ENCODE results near the gene POMC.
A peak's percentile ranks its signal among the peaks of the same experiment; 100 is the strongest.
"Not testable (repeated sequence)": the region's sequence is repeated elsewhere in the genome, so short reads cannot be mapped to it uniquely, and the experiment has no call there.

POMC gene

GRCh38 chr2:25168256-25169072, at the start of gene POMC:
TSS of gene POMC (minus strand) at chr2:25168580. CDS start at chr2:25164772, 3,808 bp downstream.
- peak; percentile 9 for DNase-seq (ENCODE audit: low read depth)

GRCh38 chr2:25218100-25218499, 49.7 kb upstream of the POMC start:
- DNase-seq (ENCODE audit: low read depth): no peak

GRCh38 chr2:25215948-25216679, 47.7 kb upstream of the POMC start:
- peak; percentile 84 for DNase-seq (ENCODE audit: low read depth)

GRCh38 chr2:25215232-25215631, 46.9 kb upstream of the POMC start:
- DNase-seq (ENCODE audit: low read depth): no peak

GRCh38 chr2:25213229-25213628, 44.8 kb upstream of the POMC start:
- no peak for DNase-seq (ENCODE audit: low read depth)

- DNase-seq (ENCODE audit: low read depth): not testable (repeated sequence)
Observed at GRCh38 chr2:25210923-25211322, 42.5 kb upstream of the POMC start.

GRCh38 chr2:25207078-25207545, 38.7 kb upstream of the POMC start:
- DNase-seq (ENCODE audit: low read depth): no peak

- DNase-seq (ENCODE audit: low read depth): no peak
Observed at GRCh38 chr2:25204190-25204838, 35.9 kb upstream of the POMC start.

GRCh38 chr2:25202275-25202674, 33.9 kb upstream of the POMC start:
- no peak for DNase-seq (ENCODE audit: low read depth)

- no peak for DNase-seq (ENCODE audit: low read depth)
Observed at GRCh38 chr2:25201794-25202193, 33.4 kb upstream of the POMC start.

GRCh38 chr2:25201265-25201664, 32.9 kb upstream of the POMC start:
- DNase-seq (ENCODE audit: low read depth): no peak

GRCh38 chr2:25198576-25198975, 30.2 kb upstream of the POMC start:
- no peak for DNase-seq (ENCODE audit: low read depth)

- no peak for DNase-seq (ENCODE audit: low read depth)
Observed at GRCh38 chr2:25198209-25198525, 29.8 kb upstream of the POMC start.

- no peak for DNase-seq (ENCODE audit: low read depth)
Observed at GRCh38 chr2:25197336-25198208, 29.2 kb upstream of the POMC start.

- no peak for DNase-seq (ENCODE audit: low read depth)
Observed at GRCh38 chr2:25194576-25195122, 26.3 kb upstream of the POMC start.

- no peak for DNase-seq (ENCODE audit: low read depth)
Observed at GRCh38 chr2:25190536-25190935, 22.2 kb upstream of the POMC start.

GRCh38 chr2:25188405-25188804, 20.0 kb upstream of the POMC start:
- no peak for DNase-seq (ENCODE audit: low read depth)

GRCh38 chr2:25187729-25188350, 19.5 kb upstream of the POMC start:
- DNase-seq (ENCODE audit: low read depth): no peak

- DNase-seq (ENCODE audit: low read depth): no peak
Observed at GRCh38 chr2:25184254-25184653, 15.9 kb upstream of the POMC start.

- no peak for DNase-seq (ENCODE audit: low read depth)
Observed at GRCh38 chr2:25178976-25179375, 10.6 kb upstream of the POMC start.

GRCh38 chr2:25177211-25177611, 8.8 kb upstream of the POMC start:
- no peak for DNase-seq (ENCODE audit: low read depth)
